GM12891 (cell line): ENCODE data around the gene NEK11.
"Not testable (repeated sequence)": the region's sequence is repeated elsewhere in the genome, so short reads cannot be mapped to it uniquely, and the experiment has no call there.

Experiments
- DNase-seq: peaks from one replicate; pipeline ENCODE4 v3.0.0; 2011; ENCODE audit warnings: low spot score; ENCODE audit not compliant: insufficient read length
- FAIRE-seq: peaks from 2 replicates; lab custom pipeline; 2011; peaks lifted over from hg19 to GRCh38; lab: Jason Lieb, UNC
- PAX5 ChIP-seq: IDR thresholded peaks from 2 replicates; pipeline ENCODE4 v1.6.1; 2011; ENCODE audit warnings: low read length, moderate library complexity, mild to moderate bottlenecking; ENCODE audit not compliant: insufficient read depth, severe bottlenecking
- POLR2A ChIP-seq: IDR thresholded peaks from 2 replicates; pipeline ENCODE4 v1.6.1; 2011; ENCODE audit warnings: low read depth, low read length, control low read depth
- POLR2AphosphoS5 ChIP-seq: IDR thresholded peaks from 2 replicates; pipeline ENCODE4 v1.6.1; 2011; ENCODE audit warnings: low read depth, low read length, control low read depth
- POU2F2 ChIP-seq: IDR thresholded peaks from 2 replicates; pipeline ENCODE4 v1.6.1; 2011; ENCODE audit warnings: low read depth, mild to moderate bottlenecking, control low read depth, low read length, moderate library complexity
- SPI1 ChIP-seq: IDR thresholded peaks from 2 replicates; pipeline ENCODE4 v1.6.1; 2011; ENCODE audit warnings: low read depth, low read length, control low read depth
- TAF1 ChIP-seq: IDR thresholded peaks from 2 replicates; pipeline ENCODE4 v1.6.1; 2011; ENCODE audit warnings: low read depth, low read length, control low read depth

NEK11 gene

DNA sequence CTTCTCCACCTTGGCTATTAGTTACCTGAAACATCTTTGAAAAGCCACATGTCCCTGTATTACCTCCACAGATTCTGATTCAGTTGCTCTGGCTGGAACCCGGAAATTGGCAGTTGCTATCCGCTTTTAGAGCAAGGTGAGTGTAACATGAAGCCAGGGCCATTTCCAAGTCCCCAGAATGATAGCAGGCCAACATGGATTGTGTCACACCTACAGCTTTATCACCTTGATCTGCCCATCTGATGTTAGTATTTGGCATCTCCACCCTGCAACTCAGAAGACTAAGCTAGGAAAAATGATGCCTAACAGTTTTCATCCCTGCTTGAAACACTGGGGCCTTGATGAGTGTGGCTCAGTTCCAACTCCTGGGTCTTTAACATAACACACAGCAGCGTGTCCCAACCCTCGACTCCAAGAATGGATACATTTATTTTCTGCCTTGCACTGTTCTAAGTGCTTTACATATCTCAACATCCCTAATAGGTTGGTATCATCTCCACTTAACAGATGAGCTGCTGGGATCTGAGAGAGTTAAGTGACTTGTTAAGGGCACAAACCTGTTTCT, 333.6 kb downstream of the NEK11 start:
- TF ChIP-seq PAX5 (no peak), TAF1 (no peak), POLR2AphosphoS5 (no peak), POLR2A (no peak), POU2F2 (no peak), SPI1 (no peak)
- DNase-seq (no peak), FAIRE-seq (no peak)

- FAIRE-seq: peak; percentile 78
- DNase-seq: not testable (repeated sequence)
Observed at GRCh38 chr3:131361066-131361463, 334.4 kb downstream of the NEK11 start.

DNA sequence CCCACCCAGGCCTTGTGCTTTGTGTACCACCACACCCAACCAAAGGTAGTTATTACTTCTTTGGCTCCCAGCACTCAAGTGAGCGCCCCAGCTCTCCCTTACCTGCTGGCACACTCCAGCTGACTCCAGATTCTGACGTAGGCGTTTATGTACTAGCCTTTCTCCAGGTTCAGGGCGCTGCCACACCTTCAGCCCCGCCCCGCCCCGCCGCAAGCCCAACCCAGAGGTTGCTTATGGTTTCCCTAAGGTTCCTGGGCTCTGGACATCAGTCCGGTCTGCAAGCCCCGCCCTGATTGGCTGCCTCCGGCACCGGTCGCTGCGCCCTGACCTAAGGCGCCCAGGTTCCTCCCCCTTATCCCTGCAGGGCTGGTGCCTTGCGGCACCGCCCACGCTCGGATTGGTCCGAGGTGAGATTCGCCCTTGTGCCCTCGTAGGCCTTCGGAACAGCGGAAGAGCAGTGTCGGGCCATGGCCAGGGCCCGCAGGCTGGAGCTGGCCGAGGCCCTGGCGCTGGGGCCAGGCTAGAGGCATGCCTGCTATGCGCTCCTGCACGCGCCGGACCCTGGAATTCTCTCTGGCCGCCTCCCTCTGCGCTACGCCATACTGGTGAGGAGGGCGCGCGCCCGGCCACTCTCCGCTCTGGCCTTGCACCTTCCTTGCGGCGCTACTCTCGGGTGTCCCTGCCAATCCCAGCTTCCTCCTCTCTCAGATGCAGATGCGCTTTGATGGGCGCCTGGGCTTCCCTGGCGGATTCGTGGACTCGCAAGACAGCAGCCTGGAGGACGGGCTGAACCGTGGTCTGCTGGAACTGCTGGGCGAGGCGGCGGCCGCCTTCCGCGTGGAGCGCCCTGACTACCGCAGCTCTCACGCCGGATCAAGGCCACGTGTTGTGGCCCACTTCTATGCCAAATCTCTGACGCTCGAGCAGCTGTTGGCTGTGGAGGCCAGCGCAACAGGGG, 335.1 kb downstream of the NEK11 start:
- DNase-seq (peak; percentile 60), FAIRE-seq (peak; percentile 70)
- TF ChIP-seq SPI1 (no peak), POLR2A (no peak), TAF1 (no peak), PAX5 (no peak), POU2F2 (no peak), POLR2AphosphoS5 (no peak)

- FAIRE-seq (no peak), DNase-seq (no peak)
- TF ChIP-seq POU2F2: no peak
- TF ChIP-seq PAX5: no peak
- no peak for TF ChIP-seq POLR2A
- no peak for TF ChIP-seq TAF1
- no peak for TF ChIP-seq POLR2AphosphoS5
- no peak for TF ChIP-seq SPI1
Observed at GRCh38 chr3:131363275-131363674, 336.6 kb downstream of the NEK11 start.

GRCh38 chr3:131370935-131371687, 344.4 kb downstream of the NEK11 start:
- FAIRE-seq (no peak), DNase-seq (no peak)
- TF ChIP-seq SPI1 (no peak), POLR2A (no peak), POU2F2 (no peak), PAX5 (no peak), TAF1 (no peak), POLR2AphosphoS5 (no peak)

- TF ChIP-seq PAX5: no peak
- no peak for TF ChIP-seq POLR2AphosphoS5
- no peak for FAIRE-seq
- no peak for DNase-seq
Observed at GRCh38 chr3:131371688-131372066, 345.0 kb downstream of the NEK11 start.

- no peak for TF ChIP-seq PAX5
- TF ChIP-seq TAF1: no peak
- no peak for TF ChIP-seq POU2F2
- no peak for TF ChIP-seq POLR2A
- no peak for TF ChIP-seq SPI1
- TF ChIP-seq POLR2AphosphoS5: no peak
- FAIRE-seq: no peak
Observed at GRCh38 chr3:131374741-131375140, 348.1 kb downstream of the NEK11 start.

DNA sequence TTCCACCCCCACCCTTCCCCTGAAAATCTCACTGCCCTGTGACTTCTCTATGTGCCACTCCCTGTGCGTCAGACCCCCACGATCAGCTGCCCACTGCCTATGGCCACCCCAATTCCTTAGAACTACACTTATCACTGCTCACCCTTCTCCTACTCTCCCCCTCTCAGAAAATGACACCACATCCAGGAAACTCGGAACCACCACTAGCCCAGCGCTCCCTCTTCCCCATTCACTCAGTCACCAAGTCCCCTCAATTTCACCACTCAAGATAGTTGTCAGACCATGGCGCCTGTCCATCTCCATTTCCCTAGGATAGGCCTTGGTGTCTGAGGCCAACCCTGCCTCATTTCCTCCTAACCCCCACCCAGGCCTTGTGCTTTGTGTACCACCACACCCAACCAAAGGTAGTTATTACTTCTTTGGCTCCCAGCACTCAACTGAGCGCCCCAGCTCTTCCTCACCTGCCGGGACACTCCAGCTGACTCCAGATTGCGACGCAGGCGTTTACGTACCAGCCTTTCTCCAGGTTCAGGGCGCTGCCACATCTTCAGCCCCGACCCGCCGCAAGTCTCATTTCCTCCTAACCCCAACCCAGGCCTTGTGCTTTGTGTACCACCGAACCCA, 354.3 kb downstream of the NEK11 start:
- peak; percentile 77 for FAIRE-seq
- 0 out of 2 replicates have a peak, but pooled peaks have one; percentile 38 for TF ChIP-seq POU2F2
- not testable (repeated sequence) for DNase-seq

More at GRCh38 chr3:131374741-131375140, 348.1 kb downstream of the NEK11 start:
- DNase-seq: no peak

- DNase-seq (peak; percentile 97), FAIRE-seq (peak; percentile 97)
- TF ChIP-seq POLR2A (peak; percentile 79), POLR2AphosphoS5 (peak; percentile 81), SPI1 (0 out of 2 replicates have a peak, but pooled peaks have one; percentile 8), PAX5 (no peak), POU2F2 (no peak), TAF1 (peak; percentile 66; the same call in 1 of the 2 replicates)
Observed at GRCh38 chr3:131381445-131382291, 355.0 kb downstream of the NEK11 start, which contains the start of gene NUDT16. Gene NUDT16 (plus strand): TSS chr3:131381774. CDS start chr3:131381805, 31 bp downstream.
